DOHH2 (cell line): ENCODE measurements around the gene METTL22.

Source experiments
- EZH2phosphoT487 ChIP-seq: fragments of 200-600 bp; sonication (generic); IDR thresholded peaks from 2 replicates; pipeline ENCODE4 v1.6.1; 2017; ENCODE audit warnings: borderline replicate concordance, mild to moderate bottlenecking, antibody characterized with exemption, low read length, moderate library complexity, mixed read lengths
- TF ChIP-seq, protein P1 (sequence below): fragments of 200-600 bp; sonication (generic); IDR thresholded peaks from one replicate; pipeline ENCODE4 v1.5.1; 2014; ENCODE audit warnings: antibody characterized with exemption, mild to moderate bottlenecking, low read depth, low read length; ENCODE audit not compliant: poor library complexity, severe bottlenecking

DNA sequence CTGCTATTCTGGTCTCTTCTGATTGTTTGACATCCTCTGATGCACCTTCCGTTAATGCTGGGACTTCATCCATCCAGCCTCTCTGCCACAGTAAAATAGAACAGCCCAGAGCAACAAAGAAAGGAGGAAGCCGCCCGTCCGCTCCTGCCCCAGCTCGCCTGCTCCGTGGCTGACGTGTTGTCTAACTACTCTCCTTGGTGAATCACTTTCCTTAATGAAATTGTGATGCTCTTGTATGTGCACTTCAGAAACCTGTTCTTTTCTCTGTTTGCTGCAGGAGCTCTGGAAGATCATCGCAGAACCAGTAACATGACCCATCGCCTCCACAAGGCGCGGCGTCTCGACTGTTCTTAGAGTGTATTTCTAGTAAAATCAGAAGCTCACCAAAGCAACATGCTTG is 24.3 kb downstream of the METTL22 start:
- TF ChIP-seq, protein P1, sequence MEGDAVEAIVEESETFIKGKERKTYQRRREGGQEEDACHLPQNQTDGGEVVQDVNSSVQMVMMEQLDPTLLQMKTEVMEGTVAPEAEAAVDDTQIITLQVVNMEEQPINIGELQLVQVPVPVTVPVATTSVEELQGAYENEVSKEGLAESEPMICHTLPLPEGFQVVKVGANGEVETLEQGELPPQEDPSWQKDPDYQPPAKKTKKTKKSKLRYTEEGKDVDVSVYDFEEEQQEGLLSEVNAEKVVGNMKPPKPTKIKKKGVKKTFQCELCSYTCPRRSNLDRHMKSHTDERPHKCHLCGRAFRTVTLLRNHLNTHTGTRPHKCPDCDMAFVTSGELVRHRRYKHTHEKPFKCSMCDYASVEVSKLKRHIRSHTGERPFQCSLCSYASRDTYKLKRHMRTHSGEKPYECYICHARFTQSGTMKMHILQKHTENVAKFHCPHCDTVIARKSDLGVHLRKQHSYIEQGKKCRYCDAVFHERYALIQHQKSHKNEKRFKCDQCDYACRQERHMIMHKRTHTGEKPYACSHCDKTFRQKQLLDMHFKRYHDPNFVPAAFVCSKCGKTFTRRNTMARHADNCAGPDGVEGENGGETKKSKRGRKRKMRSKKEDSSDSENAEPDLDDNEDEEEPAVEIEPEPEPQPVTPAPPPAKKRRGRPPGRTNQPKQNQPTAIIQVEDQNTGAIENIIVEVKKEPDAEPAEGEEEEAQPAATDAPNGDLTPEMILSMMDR: no peak
- no peak for TF ChIP-seq EZH2phosphoT487
